Measurements from ENCODE around the gene WDR27.

Gene WDR27

GRCh38 chr6:169571123-169571962, 130.5 kb downstream of the WDR27 start:
- Histone ChIP-seq H3K27me3 (ENCODE audit: insufficient read depth, low read length) (no peaks in the 10 kb centered on the region), H3K4me1 (ENCODE audit: insufficient read depth, low read length) (no peaks in the 10 kb centered on the region), H3K9ac (ENCODE audit: low read depth, low read length) (no peak overlapping the region), H3K4me3 (ENCODE audit: low read length) (no peak overlapping the region), H3K27ac (ENCODE audit: low read length) (no peak overlapping the region), H3K36me3 (ENCODE audit: insufficient read depth, low read depth, low read length) (peaks cover 6% of the 10 kb centered on the region), H3K9me3 (ENCODE audit: insufficient read depth, low read depth, low read length) (no peaks in the 10 kb centered on the region)

DNA sequence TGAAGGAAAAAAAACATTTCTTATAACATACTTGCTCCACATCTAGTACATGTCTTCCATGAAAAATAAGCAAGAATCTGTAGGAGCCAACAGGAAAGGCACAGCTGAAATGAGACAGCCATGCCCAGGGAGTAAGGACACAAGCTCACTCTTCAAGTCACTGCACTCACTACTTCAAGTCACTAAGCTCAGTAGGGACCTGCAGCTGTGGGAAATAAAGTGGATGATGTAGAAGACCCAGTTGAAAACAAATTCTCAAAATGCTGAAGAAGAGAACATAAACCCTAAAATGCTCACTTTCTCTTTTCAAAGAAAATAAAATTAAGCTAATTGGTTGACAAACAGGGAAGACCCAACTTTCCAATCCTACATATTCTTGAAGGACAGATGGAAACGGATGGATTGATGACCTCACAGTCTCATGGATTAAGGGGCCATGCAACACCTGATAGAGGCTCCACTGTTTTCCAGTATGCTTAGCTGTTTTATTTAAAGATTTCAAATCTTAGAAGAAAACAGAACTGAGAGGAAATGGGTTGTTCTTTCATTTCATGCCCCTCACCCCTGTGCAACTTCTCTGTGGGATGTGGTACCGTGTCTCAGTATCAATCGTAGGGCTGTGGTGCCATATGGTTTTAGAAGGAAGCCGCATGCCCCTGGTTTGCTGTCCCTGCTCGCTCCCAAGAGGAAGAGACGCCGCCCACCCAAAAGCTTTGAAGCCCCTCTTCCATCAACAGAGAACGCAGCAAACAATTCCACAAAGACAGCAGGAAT, 133.3 kb downstream of the WDR27 start:
- H3K4me3 ChIP-seq (ENCODE audit: low read length), result no peak overlapping the region
- no peaks in the 10 kb centered on the region for H3K9me3 ChIP-seq (ENCODE audit: insufficient read depth, low read depth, low read length)
- peaks cover 6% of the 10 kb centered on the region for H3K36me3 ChIP-seq (ENCODE audit: insufficient read depth, low read depth, low read length)
- H3K27ac ChIP-seq (ENCODE audit: low read length), result no peak overlapping the region
- H3K4me1 ChIP-seq (ENCODE audit: insufficient read depth, low read length), result no peaks in the 10 kb centered on the region
- no peaks in the 10 kb centered on the region for H3K27me3 ChIP-seq (ENCODE audit: insufficient read depth, low read length)
- no peak overlapping the region for H3K9ac ChIP-seq (ENCODE audit: low read depth, low read length)

DNA sequence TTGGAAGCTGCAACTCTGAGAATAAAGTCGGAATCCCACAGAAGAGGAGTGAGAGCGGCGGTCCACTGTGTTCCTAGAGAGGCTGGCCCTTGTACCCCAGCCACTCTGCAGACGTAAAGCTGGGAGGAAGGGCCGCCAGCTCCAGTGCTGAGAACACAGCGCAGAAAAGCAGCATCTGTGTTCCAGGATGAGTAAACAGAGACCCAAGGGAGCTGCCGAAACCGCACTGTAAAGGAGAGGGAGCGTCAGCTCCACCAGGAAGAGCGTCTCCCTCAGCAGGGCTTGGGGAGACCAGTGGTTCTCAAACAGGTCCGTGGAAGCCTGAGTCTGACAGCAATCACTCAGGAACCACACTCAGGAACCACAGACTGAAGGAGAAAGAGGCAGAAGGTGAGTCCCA, 134.0 kb downstream of the WDR27 start:
- H3K9ac ChIP-seq (ENCODE audit: low read depth, low read length), result no peak overlapping the region
- H3K27me3 ChIP-seq (ENCODE audit: insufficient read depth, low read length), result no peaks in the 10 kb centered on the region
- H3K9me3 ChIP-seq (ENCODE audit: insufficient read depth, low read depth, low read length), result no peaks in the 10 kb centered on the region
- no peak overlapping the region for H3K4me3 ChIP-seq (ENCODE audit: low read length)
- no peaks in the 10 kb centered on the region for H3K4me1 ChIP-seq (ENCODE audit: insufficient read depth, low read length)
- H3K27ac ChIP-seq (ENCODE audit: low read length), result no peak overlapping the region
- peaks cover 6% of the 10 kb centered on the region for H3K36me3 ChIP-seq (ENCODE audit: insufficient read depth, low read depth, low read length)

- H3K27me3 ChIP-seq (ENCODE audit: insufficient read depth, low read length), result no peaks in the 10 kb centered on the region
- no peaks in the 10 kb centered on the region for H3K4me1 ChIP-seq (ENCODE audit: insufficient read depth, low read length)
- peaks cover 6% of the 10 kb centered on the region for H3K36me3 ChIP-seq (ENCODE audit: insufficient read depth, low read depth, low read length)
- H3K9me3 ChIP-seq (ENCODE audit: insufficient read depth, low read depth, low read length), result no peaks in the 10 kb centered on the region
- H3K9ac ChIP-seq (ENCODE audit: low read depth, low read length), result no peak overlapping the region
- no peak overlapping the region for H3K4me3 ChIP-seq (ENCODE audit: low read length)
- H3K27ac ChIP-seq (ENCODE audit: low read length), result no peak overlapping the region
Measured at GRCh38 chr6:169566961-169567750, 134.7 kb downstream of the WDR27 start.

GRCh38 chr6:169566319-169566718, 135.5 kb downstream of the WDR27 start:
- H3K27ac ChIP-seq (ENCODE audit: low read length), result no peak overlapping the region
- H3K4me1 ChIP-seq (ENCODE audit: insufficient read depth, low read length), result no peaks in the 10 kb centered on the region

DNA sequence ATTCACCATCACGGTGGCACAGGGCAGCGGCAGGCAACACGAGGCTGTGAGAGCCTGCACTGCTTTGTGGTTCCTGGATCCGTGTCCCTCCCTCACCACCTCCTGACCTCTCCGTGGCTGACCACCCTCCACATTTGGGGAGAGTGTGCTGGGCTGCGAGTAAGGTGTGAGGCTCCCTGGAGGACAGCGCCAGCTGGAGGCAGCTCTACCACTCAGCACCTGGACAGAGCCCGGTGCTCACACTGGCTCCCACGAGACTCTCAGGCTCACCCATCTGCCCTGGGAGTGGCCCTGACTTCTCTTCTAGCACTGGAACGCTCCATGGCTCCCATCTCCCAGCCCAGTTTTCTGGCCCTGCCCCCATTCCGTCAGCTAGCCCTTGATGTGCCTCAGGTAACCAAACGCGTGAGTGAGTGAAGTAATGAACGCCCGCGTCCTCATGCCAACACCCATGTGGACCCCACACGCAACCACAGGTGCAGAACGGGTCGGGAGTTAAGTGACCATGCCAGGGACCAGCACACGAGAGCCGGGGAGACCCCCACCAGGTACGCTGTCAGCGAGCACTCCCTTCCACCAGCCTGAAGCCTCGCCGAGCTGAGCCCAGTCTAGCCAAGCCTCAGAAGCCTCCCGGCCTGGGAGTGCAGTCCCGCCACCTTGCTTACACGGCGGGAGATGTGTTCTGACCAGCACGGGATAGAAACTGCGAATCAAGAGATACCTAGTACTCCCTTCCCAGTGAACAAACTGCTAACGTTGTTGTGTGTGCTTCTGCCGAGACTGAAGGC, 137.2 kb downstream of the WDR27 start:
- no peaks in the 10 kb centered on the region for H3K9me3 ChIP-seq (ENCODE audit: insufficient read depth, low read depth, low read length)
- H3K36me3 ChIP-seq (ENCODE audit: insufficient read depth, low read depth, low read length), result peaks cover 3% of the 10 kb centered on the region
- no peak overlapping the region for H3K27ac ChIP-seq (ENCODE audit: low read length)
- no peaks in the 10 kb centered on the region for H3K27me3 ChIP-seq (ENCODE audit: insufficient read depth, low read length)
- H3K9ac ChIP-seq (ENCODE audit: low read depth, low read length), result no peak overlapping the region
- no peak overlapping the region for H3K4me3 ChIP-seq (ENCODE audit: low read length)
- H3K4me1 ChIP-seq (ENCODE audit: insufficient read depth, low read length), result no peaks in the 10 kb centered on the region

More at GRCh38 chr6:169566319-169566718, 135.5 kb downstream of the WDR27 start:
- Histone ChIP-seq H3K4me3 (ENCODE audit: low read length) (no peak overlapping the region), H3K27me3 (ENCODE audit: insufficient read depth, low read length) (no peaks in the 10 kb centered on the region), H3K9ac (ENCODE audit: low read depth, low read length) (no peak overlapping the region), H3K36me3 (ENCODE audit: insufficient read depth, low read depth, low read length) (peaks cover 6% of the 10 kb centered on the region), H3K9me3 (ENCODE audit: insufficient read depth, low read depth, low read length) (no peaks in the 10 kb centered on the region)

GRCh38 chr6:169561665-169562064, 140.2 kb downstream of the WDR27 start:
- no peak overlapping the region for H3K9ac ChIP-seq (ENCODE audit: low read depth, low read length)
- H3K36me3 ChIP-seq (ENCODE audit: insufficient read depth, low read depth, low read length), result peaks cover 23% of the 10 kb centered on the region; the same call in 1 of the 2 replicates
- H3K9me3 ChIP-seq (ENCODE audit: insufficient read depth, low read depth, low read length), result no peaks in the 10 kb centered on the region
- H3K27me3 ChIP-seq (ENCODE audit: insufficient read depth, low read length), result no peaks in the 10 kb centered on the region
- no peak overlapping the region for H3K4me3 ChIP-seq (ENCODE audit: low read length)
- peaks cover 4% of the 10 kb centered on the region; the same call in 1 of the 2 replicates for H3K4me1 ChIP-seq (ENCODE audit: insufficient read depth, low read length)
- no peak overlapping the region for H3K27ac ChIP-seq (ENCODE audit: low read length)

GRCh38 chr6:169559592-169559991, 142.2 kb downstream of the WDR27 start:
- H3K9ac ChIP-seq (ENCODE audit: low read depth, low read length), result no peak overlapping the region
- H3K36me3 ChIP-seq (ENCODE audit: insufficient read depth, low read depth, low read length), result peaks cover 23% of the 10 kb centered on the region; the same call in 1 of the 2 replicates
- no peaks in the 10 kb centered on the region for H3K27me3 ChIP-seq (ENCODE audit: insufficient read depth, low read length)
- peaks cover 4% of the 10 kb centered on the region; the same call in 1 of the 2 replicates for H3K4me1 ChIP-seq (ENCODE audit: insufficient read depth, low read length)
- no peaks in the 10 kb centered on the region for H3K9me3 ChIP-seq (ENCODE audit: insufficient read depth, low read depth, low read length)
- H3K27ac ChIP-seq (ENCODE audit: low read length), result no peak overlapping the region
- no peak overlapping the region for H3K4me3 ChIP-seq (ENCODE audit: low read length)

DNA sequence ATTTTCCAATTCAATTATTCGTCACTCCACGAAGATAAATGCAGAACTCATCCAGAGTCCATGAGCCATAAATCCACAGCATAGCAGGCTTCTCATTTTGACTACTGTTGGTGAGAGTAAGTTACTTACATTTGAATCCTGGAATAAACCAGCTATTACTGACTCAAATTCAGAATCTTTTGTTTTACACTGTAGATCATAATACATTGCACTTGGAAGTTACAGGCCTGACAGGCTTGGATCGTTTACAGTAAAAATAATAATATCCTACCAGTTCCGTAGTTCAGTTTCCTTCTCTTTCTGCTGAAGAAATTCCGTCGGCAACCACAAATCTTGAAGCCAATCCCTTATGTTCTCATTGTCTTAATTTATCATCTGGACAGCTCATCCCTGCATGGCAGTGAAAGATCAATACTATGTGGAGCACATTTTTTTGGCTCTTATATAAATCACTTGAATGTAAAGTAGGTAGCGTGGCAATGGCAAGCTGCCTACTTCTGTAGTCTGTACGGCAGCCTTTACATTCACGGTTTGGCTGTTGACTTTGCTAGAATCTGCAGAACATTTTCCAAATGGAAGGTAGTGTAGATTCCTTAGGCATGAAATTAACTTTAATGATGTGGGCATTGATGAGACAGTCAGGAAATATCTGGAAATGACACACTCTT, 142.9 kb downstream of the WDR27 start:
- no peaks in the 10 kb centered on the region for H3K9me3 ChIP-seq (ENCODE audit: insufficient read depth, low read depth, low read length)
- peaks cover 23% of the 10 kb centered on the region; the same call in 1 of the 2 replicates for H3K36me3 ChIP-seq (ENCODE audit: insufficient read depth, low read depth, low read length)
- no peak overlapping the region for H3K4me3 ChIP-seq (ENCODE audit: low read length)
- H3K27me3 ChIP-seq (ENCODE audit: insufficient read depth, low read length), result no peaks in the 10 kb centered on the region
- H3K9ac ChIP-seq (ENCODE audit: low read depth, low read length), result no peak overlapping the region
- H3K4me1 ChIP-seq (ENCODE audit: insufficient read depth, low read length), result peaks cover 4% of the 10 kb centered on the region; the same call in 1 of the 2 replicates
- H3K27ac ChIP-seq (ENCODE audit: low read length), result no peak overlapping the region

- H3K4me3 ChIP-seq (ENCODE audit: low read length), result no peak overlapping the region
- peaks cover 23% of the 10 kb centered on the region; the same call in 1 of the 2 replicates for H3K36me3 ChIP-seq (ENCODE audit: insufficient read depth, low read depth, low read length)
- H3K27ac ChIP-seq (ENCODE audit: low read length), result no peak overlapping the region
- H3K4me1 ChIP-seq (ENCODE audit: insufficient read depth, low read length), result peaks cover 4% of the 10 kb centered on the region; the same call in 1 of the 2 replicates
- no peaks in the 10 kb centered on the region for H3K27me3 ChIP-seq (ENCODE audit: insufficient read depth, low read length)
- H3K9me3 ChIP-seq (ENCODE audit: insufficient read depth, low read depth, low read length), result no peaks in the 10 kb centered on the region
- no peak overlapping the region for H3K9ac ChIP-seq (ENCODE audit: low read depth, low read length)
Measured at GRCh38 chr6:169558378-169558773, 143.5 kb downstream of the WDR27 start.

All from iPS-20b (cell line).